WTC11 (cell line): ENCODE measurements around the gene ZMIZ2.

Experiments
- CREM ChIP-seq: sonication (generic); formaldehyde crosslinking; IDR thresholded peaks from 2 replicates; pipeline ENCODE4 v1.8.1; 2022; ENCODE audit warnings: mild to moderate bottlenecking, missing genetic modification reagents, moderate library complexity
- NFATC4 ChIP-seq: fragments of 250-450 bp; sonication (Bioruptor Pico); IDR thresholded peaks from 2 replicates; pipeline ENCODE4 v1.9.0; 2021; ENCODE audit warnings: mild to moderate bottlenecking
- NFE2L1 ChIP-seq: sonication (generic); formaldehyde crosslinking; IDR thresholded peaks from 2 replicates; pipeline ENCODE4 v1.8.1; 2023; ENCODE audit warnings: missing genetic modification reagents
- NR2C2 ChIP-seq: sonication (generic); formaldehyde crosslinking; IDR thresholded peaks from 2 replicates; pipeline ENCODE4 v1.8.0; 2022; ENCODE audit warnings: mild to moderate bottlenecking, missing genetic modification reagents
- PRRX2 ChIP-seq: fragments of 250-450 bp; sonication (Bioruptor Pico); IDR thresholded peaks from 2 replicates; pipeline ENCODE4 v1.8.0; 2021; ENCODE audit warnings: mild to moderate bottlenecking
- SP1 ChIP-seq: sonication (generic); formaldehyde crosslinking; conservative IDR thresholded peaks from 2 replicates; pipeline ENCODE4 v1.8.1; 2022; ENCODE audit warnings: missing genetic modification reagents
- TF ChIP-seq, protein P1 (sequence below): fragments of 200-600 bp; IDR thresholded peaks from 2 replicates; pipeline ENCODE4 v1.8.0; 2022; ENCODE audit warnings: antibody characterized with exemption
- TF ChIP-seq, protein P2 (sequence below): sonication (generic); formaldehyde crosslinking; IDR thresholded peaks from 2 replicates; pipeline ENCODE4 v1.8.1; 2022; ENCODE audit warnings: low read depth, missing genetic modification reagents, borderline replicate concordance
- TF ChIP-seq, protein P3 (sequence below): sonication (generic); formaldehyde crosslinking; IDR thresholded peaks from 2 replicates; pipeline ENCODE4 v1.8.0; 2022; ENCODE audit warnings: mild to moderate bottlenecking, missing genetic modification reagents

DNA sequence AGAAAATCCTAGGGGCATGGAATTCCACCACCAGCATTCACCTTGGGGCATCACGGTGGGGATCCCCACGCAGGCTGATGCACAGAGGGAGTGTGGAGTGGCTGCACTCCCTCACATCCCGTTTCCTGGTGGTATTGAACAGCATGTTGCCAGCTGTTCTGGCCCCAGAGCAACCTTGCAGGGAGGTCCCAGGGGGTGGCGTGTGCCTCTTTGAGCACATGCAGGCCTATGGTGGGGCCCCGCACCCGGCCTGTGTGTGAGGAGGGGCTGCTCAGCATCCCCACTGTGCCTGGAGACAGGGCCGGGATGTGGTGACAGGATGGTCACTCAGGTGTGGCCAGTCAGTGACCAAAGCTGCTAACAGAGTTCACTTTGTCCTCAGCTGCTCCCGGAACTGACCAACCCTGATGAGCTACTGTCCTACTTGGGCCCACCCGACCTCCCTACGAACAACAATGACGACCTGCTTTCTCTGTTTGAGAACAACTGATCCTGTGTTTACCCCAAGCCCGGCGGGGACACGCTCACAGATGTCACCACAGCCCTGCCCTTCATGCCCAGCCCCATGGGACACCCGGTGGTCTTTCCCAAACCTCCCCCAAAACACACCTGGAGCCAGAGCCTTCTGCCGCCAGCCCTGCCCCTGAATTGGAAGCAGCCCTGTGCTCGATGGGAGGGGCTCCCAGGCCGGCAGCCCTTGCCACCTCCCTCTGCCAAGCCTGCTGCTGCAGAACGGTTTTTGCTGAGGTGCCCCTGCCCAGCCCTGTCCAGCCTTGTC lies 18.7 kb downstream of the ZMIZ2 start:
- TF ChIP-seq, protein P1, sequence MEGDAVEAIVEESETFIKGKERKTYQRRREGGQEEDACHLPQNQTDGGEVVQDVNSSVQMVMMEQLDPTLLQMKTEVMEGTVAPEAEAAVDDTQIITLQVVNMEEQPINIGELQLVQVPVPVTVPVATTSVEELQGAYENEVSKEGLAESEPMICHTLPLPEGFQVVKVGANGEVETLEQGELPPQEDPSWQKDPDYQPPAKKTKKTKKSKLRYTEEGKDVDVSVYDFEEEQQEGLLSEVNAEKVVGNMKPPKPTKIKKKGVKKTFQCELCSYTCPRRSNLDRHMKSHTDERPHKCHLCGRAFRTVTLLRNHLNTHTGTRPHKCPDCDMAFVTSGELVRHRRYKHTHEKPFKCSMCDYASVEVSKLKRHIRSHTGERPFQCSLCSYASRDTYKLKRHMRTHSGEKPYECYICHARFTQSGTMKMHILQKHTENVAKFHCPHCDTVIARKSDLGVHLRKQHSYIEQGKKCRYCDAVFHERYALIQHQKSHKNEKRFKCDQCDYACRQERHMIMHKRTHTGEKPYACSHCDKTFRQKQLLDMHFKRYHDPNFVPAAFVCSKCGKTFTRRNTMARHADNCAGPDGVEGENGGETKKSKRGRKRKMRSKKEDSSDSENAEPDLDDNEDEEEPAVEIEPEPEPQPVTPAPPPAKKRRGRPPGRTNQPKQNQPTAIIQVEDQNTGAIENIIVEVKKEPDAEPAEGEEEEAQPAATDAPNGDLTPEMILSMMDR: no peak
- TF ChIP-seq PRRX2 (CRISPR knock-in tag) (no peak), SP1 (CRISPR knock-in tag) (no peak), CREM (CRISPR knock-in tag) (no peak), NFATC4 (CRISPR knock-in tag) (no peak), NFE2L1 (no peak), NR2C2 (no peak)
- TF ChIP-seq, protein P2, sequence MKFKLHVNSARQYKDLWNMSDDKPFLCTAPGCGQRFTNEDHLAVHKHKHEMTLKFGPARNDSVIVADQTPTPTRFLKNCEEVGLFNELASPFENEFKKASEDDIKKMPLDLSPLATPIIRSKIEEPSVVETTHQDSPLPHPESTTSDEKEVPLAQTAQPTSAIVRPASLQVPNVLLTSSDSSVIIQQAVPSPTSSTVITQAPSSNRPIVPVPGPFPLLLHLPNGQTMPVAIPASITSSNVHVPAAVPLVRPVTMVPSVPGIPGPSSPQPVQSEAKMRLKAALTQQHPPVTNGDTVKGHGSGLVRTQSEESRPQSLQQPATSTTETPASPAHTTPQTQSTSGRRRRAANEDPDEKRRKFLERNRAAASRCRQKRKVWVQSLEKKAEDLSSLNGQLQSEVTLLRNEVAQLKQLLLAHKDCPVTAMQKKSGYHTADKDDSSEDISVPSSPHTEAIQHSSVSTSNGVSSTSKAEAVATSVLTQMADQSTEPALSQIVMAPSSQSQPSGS (CRISPR knock-in tag): no peak
- TF ChIP-seq, protein P3, sequence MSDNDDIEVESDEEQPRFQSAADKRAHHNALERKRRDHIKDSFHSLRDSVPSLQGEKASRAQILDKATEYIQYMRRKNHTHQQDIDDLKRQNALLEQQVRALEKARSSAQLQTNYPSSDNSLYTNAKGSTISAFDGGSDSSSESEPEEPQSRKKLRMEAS (CRISPR knock-in tag): no peak
